ENCODE results near the gene DKC1.

DNA sequence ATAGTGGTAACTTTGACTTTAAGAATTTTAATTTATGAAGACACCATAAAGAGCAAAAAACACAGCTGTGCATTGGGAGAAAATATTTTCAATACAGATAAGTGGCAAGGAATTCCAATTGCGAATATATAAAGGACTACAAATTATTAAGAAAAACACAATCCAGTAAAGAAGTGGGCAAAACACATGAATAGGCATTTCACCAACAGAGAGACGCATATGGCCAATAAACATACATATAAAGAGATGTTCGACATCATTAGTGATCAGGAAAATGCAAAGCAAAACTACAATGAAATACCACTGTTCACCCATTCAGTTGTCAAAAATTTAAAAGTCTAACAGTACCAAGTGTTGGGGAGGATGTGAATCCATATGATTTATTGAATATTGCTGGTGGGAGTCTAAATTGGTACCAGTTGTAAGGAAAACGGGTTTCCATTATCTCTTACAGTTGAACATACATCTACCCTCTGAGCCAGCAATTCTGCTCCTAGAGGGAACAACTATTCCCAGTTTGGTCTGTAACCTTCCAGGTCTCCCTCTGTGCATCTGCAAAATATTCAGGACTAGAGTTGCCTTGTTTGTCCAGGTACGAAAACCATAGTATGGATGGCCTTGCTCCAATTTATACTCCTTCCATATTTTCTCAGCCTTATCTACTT lies 44.3 kb downstream of the DKC1 start:
- TF ChIP-seq POLR2AphosphoS5 (IDR thresholded peaks at IDR 0.05; ENCODE audit: low read depth, low read length): no peak
- TF ChIP-seq, protein P1, sequence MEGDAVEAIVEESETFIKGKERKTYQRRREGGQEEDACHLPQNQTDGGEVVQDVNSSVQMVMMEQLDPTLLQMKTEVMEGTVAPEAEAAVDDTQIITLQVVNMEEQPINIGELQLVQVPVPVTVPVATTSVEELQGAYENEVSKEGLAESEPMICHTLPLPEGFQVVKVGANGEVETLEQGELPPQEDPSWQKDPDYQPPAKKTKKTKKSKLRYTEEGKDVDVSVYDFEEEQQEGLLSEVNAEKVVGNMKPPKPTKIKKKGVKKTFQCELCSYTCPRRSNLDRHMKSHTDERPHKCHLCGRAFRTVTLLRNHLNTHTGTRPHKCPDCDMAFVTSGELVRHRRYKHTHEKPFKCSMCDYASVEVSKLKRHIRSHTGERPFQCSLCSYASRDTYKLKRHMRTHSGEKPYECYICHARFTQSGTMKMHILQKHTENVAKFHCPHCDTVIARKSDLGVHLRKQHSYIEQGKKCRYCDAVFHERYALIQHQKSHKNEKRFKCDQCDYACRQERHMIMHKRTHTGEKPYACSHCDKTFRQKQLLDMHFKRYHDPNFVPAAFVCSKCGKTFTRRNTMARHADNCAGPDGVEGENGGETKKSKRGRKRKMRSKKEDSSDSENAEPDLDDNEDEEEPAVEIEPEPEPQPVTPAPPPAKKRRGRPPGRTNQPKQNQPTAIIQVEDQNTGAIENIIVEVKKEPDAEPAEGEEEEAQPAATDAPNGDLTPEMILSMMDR (IDR thresholded peaks at IDR 0.05): no peak

All from Panc1 (cell line).